Stimulated activated CD8-positive, alpha-beta memory T cell treated with anti-CD3 and anti-CD28 coated beads, Interleukin-15, amount 100 ng/mL, for 4 hours (primary cell): ENCODE data around the gene HDAC3.

ENCODE experiments used
- DNase-seq, 2 donors: peaks; one replicate each; pipeline ENCODE4 v3.0.0-alpha.2; 2020; ENCODE audit warnings: low read depth in 2 of 2

Gene HDAC3

GRCh38 chr5:141636413-141637122 is at the start of gene HDAC3, which contains the start of gene RELL2:
Gene HDAC3, minus strand, starts transcription at chr5:141636849. Its CDS starts 59 bp downstream, at chr5:141636790.
Gene RELL2, plus strand, starts transcription at chr5:141636997. Its CDS starts 1,229 bp downstream, at chr5:141638226.
- DNase-seq: peak; percentile 83 to 89

DNA sequence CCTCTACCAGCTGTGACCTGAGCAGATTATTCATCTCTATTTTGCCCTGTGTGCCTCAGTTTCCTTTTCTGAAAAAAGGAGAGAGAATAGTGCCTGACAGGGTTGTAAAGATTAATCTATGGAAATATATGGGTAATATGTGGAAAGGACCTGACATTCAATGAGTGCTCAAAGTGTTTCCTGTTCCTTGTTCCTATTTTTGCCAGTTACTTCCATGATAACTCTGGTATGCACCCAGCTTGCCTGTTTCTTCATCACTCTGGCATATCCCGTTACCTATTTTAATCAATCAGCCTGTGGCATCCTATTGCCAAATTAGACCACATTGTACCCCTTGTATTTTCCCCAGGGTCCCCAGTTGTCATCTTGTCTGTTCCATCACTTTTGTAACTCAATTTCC is 48.9 kb upstream of the HDAC3 start:
- DNase-seq: no peak

DNA sequence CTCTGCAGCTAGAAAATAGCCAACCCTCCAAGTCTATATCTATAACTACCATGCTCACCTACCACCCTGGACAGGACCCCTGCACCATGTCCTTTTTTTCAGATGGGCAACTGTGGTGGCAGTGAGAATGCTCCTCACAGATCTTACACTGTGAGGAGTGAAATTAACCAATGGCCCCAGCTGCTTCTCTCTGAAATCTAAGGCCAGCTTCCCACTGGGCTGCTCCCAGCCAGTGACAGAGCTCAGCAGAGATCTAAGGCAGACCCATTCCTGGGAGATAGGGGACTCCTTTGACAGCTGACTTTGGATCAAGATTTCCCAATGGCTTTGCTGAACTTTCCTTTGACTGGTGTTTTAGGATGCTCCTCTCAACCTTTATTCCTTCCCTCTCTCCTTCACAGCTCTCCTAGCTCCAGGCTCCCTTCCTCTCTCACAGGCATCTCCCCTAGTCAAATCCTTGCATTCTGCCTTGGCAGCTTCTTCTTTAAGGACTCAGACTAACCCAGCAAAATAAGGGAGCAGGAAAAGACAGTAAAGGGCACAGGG is 47.0 kb upstream of the HDAC3 start:
- no peak for DNase-seq

DNA sequence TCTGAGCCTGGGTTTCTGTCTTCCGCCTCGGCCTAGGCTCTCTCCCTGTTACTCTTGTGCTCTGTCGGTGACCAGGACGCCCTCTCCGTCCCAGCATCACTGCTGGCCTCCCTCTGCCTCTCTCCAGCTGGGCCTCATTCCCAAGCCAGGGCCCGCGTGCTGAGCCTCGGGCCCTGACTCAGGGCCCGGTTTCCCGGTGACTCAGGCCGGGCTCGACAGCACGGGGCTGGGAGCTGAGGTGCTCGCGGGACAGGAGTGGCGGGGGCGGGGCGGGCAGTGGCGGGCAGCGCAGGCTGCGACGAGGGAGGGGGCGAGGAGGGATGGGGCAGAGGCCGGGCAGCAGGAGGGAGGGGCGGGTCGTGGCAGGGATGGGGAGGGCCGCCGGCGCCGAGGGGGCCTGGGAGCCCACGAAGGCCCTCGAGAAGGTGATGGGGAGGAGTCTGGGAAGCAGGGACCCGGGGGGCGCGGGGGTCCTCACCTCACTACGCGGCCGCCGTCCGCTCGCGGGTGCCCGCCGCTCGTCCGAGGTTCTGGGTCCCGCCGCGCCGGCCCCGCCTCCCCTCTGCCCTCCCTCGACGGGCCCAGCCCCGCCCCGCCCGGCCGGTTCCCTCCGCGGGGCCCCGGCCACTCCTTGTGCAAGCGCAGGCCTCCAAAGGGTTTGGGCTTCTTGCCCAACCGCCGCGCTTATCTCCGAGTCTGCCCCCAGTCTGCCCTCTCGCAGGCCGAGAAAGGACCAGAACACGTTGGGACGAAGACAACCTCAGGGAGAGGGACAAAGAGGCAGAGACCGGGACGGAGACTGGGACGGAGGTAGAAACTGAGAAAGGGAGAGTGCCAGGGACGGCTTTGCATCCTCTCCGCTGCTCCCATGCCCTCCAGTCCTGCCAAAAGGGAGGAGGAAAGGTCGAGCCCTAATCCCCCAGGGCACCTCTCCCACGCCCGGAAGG is 45.3 kb upstream of the HDAC3 start, which contains the start of gene ARAP3:
TSS of gene ARAP3 (minus strand) at position 536 of the 947 bp plus-strand sequence. CDS start 1,744 bp downstream, outside the sequence.
- peak in 1 of 2 donors; percentile 13 for DNase-seq

- DNase-seq: no peak
Measured at GRCh38 chr5:141681295-141681694, 44.6 kb upstream of the HDAC3 start.

DNA sequence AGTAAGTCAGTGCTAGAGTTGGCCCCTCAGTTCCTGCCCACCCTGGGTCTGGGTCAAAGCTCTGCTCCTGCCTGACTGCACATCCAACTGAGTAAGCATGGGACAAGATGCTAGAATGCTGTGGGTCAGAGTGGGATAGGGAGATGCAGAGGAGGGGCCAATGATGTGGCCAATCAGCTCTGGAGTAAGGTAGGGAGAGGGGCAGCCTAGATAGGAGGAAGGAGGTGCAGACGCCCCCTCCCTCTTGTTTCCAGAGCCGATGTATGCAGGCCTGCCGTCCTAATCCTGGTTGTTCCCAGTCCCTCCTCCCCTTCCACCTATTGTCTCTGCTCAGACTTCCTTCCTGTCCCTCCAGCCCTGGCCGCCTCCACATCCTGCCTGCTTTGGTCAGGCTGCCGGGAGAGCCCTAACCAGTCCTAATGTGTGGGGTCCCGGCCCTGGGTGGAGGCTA is 44.1 kb upstream of the HDAC3 start:
- DNase-seq: no peak

DNA sequence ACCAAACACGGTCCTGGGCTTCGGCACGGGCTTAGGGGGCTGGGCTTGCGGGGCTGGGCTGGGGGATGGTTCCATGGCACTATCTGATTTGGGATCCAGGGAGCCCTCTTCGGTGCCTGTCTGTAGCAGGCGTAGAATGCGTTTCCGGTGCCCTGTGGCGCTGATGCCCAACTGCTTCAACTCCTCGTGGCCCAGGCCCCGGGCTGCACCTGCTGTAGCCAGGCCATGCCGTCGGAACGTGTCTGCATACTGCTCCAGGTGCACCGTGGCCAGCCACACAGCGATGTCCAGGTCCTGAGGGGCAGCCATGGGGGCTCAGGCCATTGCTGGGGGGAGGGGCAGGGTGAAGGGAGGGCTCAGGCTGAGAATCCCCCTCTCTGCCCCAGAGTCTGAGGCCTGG is 43.5 kb upstream of the HDAC3 start:
- DNase-seq: no peak

DNA sequence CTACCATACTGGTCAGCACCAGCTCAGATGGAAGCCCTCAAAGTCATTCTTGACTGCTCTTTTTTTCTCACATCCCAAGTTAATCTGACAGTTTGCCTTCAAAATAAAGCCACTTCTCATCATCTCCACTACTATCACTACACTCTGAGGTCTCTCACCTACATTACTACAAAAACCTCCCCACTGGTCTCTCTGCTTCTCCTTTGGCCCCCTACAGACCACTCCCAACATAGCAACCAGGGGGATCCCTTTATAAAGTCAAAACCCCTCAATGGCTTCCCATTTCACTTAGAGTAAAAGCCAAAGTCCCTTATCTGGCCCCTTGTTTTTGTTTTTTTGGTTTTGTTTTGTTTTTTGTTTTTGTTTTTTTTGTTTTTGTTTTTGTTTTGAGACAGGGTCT is 40.8 kb upstream of the HDAC3 start:
- no peak for DNase-seq

DNA sequence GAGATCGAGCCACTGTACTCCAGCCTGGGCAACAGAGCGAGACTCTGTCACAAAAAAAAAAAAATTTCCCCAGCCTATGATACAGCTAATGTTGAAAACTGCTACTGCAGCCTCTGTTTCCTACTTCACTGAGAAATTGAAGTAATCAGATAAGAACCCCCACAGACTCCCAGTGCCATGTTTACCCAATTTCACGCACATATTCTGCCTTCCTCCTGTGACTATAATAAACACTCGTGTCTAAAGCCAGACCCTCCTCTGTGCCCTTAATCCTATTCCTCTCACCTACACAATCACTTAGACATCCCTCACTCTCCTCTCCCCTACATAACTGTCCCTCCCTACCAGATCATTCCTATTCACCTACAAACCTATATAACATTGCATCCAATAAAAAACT is 39.0 kb upstream of the HDAC3 start:
- no peak for DNase-seq

DNA sequence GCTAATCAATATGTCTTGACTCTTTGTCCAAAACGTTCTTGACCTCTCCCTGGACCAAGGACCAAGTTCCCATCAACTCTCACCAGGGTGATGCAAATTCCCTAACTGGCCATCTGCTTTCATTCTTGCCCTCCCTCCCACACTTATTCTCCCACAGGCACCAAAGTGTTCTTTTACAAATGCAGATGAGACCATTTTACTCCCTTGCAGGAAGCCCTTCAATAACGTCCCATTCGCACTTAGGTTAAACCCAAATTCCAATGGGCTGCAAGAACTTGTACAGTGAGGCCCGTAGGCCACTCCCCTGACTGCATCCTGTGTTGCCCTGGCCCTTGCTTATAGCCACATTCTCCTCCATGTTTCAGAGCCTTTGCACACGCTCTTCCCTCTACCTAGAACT is 38.1 kb upstream of the HDAC3 start:
- DNase-seq: no peak

- DNase-seq: no peak
Measured at GRCh38 chr5:141672841-141673813, 36.5 kb upstream of the HDAC3 start.

DNA sequence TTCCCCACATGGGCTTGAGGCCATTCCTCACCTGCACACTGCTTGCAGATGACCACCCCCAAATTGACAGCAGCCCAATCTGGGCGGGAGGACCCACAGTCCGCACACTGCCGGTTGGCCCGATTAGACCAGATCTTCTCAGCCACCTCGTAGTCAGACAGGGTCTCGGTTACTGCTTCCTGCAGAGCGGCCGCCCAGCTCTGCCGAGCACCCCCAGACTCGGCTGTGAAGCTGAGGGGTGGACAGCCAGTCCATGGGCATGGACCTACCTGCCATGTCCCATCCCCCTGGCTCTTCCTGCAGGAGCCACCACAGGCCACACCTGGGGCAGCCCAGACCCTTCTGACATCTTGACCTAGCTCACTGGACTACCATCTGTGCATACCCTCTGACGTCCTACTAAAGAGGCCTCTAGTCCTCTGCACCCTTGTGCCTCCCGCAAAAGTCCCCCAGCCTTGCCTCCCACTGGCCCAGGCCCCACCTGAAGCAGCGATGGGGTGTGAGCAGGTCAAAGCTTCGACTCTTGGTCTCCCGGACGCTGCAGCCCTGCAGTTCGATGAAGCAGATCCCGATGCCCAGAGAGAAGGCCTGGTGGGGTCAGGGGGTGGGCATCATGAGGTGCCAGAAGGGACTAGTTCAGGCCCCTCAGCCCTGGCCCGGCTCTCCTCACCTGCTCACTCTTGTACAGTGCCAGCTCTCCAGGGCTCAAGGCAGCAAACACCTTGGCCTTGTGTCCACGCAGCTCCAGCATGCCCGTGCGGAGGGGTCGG is 35.6 kb upstream of the HDAC3 start:
- DNase-seq: no peak

DNA sequence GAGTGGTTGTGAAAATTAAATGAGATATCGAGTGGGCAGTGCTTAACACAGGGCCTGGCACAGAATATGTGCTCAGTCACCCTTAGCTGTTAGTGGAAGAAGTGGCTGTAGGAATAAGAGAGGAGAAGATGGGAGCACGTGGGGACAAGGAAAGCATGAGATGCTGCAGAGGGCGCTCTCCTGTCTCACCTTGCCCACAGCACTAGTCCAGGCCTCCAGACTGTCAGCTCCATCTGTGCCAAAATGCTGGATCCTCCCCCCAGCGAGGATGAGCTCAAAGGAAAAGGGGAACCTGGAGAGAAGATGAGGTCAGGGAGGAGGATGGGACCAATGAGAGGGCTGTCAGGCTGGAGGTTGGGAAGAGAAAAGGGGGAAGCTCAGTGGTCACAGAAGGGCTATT is 32.9 kb upstream of the HDAC3 start:
- DNase-seq: no peak

DNA sequence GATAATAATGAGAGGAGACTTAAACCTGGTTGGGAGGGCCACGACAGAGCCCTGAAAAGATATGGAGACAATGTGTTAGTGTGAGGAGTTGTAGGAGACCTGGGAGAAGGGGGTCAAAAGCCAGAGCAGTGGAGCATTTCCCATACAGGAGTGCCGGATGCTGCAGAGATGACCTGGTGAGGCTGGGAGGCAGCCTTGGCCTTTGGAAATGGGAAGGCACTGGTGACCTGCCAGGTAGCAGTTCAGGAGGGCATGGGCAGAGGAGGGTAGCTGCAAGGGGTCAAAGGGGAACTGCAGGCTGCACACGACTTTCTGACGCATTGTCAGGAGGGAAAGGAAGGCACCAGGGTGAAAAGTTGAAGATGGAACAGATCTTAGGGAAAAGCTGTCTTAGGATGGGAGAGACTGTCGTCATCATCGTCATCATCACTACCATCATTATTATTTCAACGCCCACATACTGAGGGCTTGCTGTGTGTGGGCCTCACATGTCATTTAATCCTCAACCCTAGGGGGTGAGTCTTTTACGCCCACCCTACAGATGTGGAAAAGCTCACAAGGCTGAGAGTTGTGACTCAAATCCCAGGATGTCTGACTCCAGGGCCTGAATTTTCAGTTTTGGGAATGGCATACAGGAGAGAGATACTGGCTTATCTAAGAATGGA is 32.1 kb upstream of the HDAC3 start:
- no peak for DNase-seq

- no peak for DNase-seq
Measured at GRCh38 chr5:141665995-141666940, 29.6 kb upstream of the HDAC3 start.

GRCh38 chr5:141664733-141665461 is 28.2 kb upstream of the HDAC3 start:
- peak; percentile 36 to 38 for DNase-seq

- DNase-seq: no peak
Measured at GRCh38 chr5:141663506-141663905, 26.9 kb upstream of the HDAC3 start.

GRCh38 chr5:141662028-141662427 is 25.4 kb upstream of the HDAC3 start:
- DNase-seq: no peak
